B cell (primary cell): Measurements from ENCODE around the gene RNF224.

Experiments
- EZH2 ChIP-seq: IDR thresholded peaks from 2 replicates; pipeline ENCODE4 v1.6.1; 2012; ENCODE audit warnings: borderline replicate concordance, low read depth, mild to moderate bottlenecking, moderate library complexity, low read length; ENCODE audit not compliant: insufficient read depth, poor library complexity, severe bottlenecking
- TF ChIP-seq, protein P1 (sequence below): fragments of 200-600 bp; IDR thresholded peaks from one replicate; pipeline ENCODE4 v1.8.0; 2022; ENCODE audit warnings: antibody characterized with exemption, mild to moderate bottlenecking

DNA sequence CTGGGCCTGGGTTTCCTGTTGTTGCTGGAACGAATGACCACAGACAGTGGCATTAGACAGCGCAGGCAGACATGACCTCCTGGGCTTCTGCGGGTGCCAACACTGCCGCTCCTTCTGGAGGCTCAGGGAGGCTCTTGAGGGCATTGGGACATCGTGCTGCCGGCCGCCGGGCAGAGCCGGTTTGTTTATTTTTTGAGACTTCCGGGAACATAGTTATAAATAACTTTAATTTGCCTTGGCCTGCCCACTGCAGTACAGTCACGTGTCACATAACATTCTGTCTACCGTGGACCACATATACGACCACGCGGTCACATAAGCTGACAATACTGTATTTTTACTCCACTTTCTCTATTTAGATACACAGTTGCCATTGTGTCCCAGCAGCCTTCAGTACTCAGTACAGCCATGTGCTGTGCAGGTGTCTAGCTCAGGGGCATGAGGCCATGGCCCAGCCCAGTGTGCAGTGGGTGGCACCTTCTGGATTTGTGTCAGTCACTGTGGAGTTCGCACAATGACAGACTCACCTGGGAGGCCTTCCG, 42.0 kb downstream of the RNF224 start:
- TF ChIP-seq, protein P1, sequence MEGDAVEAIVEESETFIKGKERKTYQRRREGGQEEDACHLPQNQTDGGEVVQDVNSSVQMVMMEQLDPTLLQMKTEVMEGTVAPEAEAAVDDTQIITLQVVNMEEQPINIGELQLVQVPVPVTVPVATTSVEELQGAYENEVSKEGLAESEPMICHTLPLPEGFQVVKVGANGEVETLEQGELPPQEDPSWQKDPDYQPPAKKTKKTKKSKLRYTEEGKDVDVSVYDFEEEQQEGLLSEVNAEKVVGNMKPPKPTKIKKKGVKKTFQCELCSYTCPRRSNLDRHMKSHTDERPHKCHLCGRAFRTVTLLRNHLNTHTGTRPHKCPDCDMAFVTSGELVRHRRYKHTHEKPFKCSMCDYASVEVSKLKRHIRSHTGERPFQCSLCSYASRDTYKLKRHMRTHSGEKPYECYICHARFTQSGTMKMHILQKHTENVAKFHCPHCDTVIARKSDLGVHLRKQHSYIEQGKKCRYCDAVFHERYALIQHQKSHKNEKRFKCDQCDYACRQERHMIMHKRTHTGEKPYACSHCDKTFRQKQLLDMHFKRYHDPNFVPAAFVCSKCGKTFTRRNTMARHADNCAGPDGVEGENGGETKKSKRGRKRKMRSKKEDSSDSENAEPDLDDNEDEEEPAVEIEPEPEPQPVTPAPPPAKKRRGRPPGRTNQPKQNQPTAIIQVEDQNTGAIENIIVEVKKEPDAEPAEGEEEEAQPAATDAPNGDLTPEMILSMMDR: no peak
- TF ChIP-seq EZH2: no peak
